ENCODE data around the gene SEMA3G. TPM values are rescaled to one million over a fixed set of nuclear protein-coding genes. Genes with fewer than 3 reads are reported as not detected.

SEMA3G gene
- total RNA-seq, 1 experiment from 2014 or later, result 0.77 TPM

- Histone ChIP-seq H3K27me3 (ENCODE audit: low read length) (no peaks in the 10 kb centered on the region), H2AFZ (ENCODE audit: low read length) (no peak overlapping the region), H3K79me2 (ENCODE audit: low read length) (no peaks in the 10 kb centered on the region), H3K9me3 (ENCODE audit: low read length) (no peaks in the 10 kb centered on the region), H4K20me1 (ENCODE audit: low read length) (no peaks in the 10 kb centered on the region), H3K9me2 (replicated peaks; ENCODE audit: low read length) (no peaks in the 10 kb centered on the region), H3K27ac (ENCODE audit: low read length) (no peak overlapping the region), H3K4me3 (ENCODE audit: low read length) (no peak overlapping the region), H3K36me3 (ENCODE audit: low read depth, low read length) (no peaks in the 10 kb centered on the region), H3K4me2 (ENCODE audit: low read length) (no peak overlapping the region), H3K9ac (ENCODE audit: low read length) (no peak overlapping the region), H3F3A (ENCODE audit: low read length, unreplicated experiment) (no peaks in the 10 kb centered on the region), H3K4me1 (ENCODE audit: insufficient read depth, low read length) (no peaks in the 10 kb centered on the region)
- BruUV-seq (replicated peaks), result no TSS peak
- ChIA-PET POLR2A (ENCODE audit: unreplicated experiment) (no interaction called here), CTCF (no interaction called here)
- DNase-seq (no peak), ATAC-seq (no peak)
- no peak for TF ChIP-seq EZH2phosphoT487 (IDR thresholded peaks at IDR 0.05; ENCODE audit: borderline replicate concordance, low read length)
- TF ChIP-seq EZH2 (IDR thresholded peaks at IDR 0.05; ENCODE audit: low read length, unreplicated experiment), result no peak
- no peak for TF ChIP-seq CTCF (conservative IDR thresholded peaks at IDR 0.05; ENCODE audit: low read depth, low read length)
- intact Hi-C loops (cut with micrococcal nuclease), result no loop called here
Measured at GRCh38 chr3:52422669-52423068, 22.2 kb downstream of the SEMA3G start.

GRCh38 chr3:52420388-52420787 lies 24.5 kb downstream of the SEMA3G start:
- no peak overlapping the region for H3K9ac ChIP-seq (ENCODE audit: low read length)
- no peak overlapping the region for H3K4me3 ChIP-seq (ENCODE audit: low read length)
- intact Hi-C loops (cut with micrococcal nuclease), result no loop called here
- H3K79me2 ChIP-seq (ENCODE audit: low read length), result no peaks in the 10 kb centered on the region
- no peaks in the 10 kb centered on the region for H3K9me2 ChIP-seq (replicated peaks; ENCODE audit: low read length)
- H2AFZ ChIP-seq (ENCODE audit: low read length), result no peak overlapping the region
- no peaks in the 10 kb centered on the region for H4K20me1 ChIP-seq (ENCODE audit: low read length)
- no peak for TF ChIP-seq EZH2 (IDR thresholded peaks at IDR 0.05; ENCODE audit: low read length, unreplicated experiment)
- no peak for TF ChIP-seq EZH2phosphoT487 (IDR thresholded peaks at IDR 0.05; ENCODE audit: borderline replicate concordance, low read length)
- TF ChIP-seq CTCF (conservative IDR thresholded peaks at IDR 0.05; ENCODE audit: low read depth, low read length), result no peak
- ChIA-PET CTCF (no interaction called here), POLR2A (ENCODE audit: unreplicated experiment) (no interaction called here)
- no peaks in the 10 kb centered on the region for H3K9me3 ChIP-seq (ENCODE audit: low read length)
- no peaks in the 10 kb centered on the region for H3K27me3 ChIP-seq (ENCODE audit: low read length)
- no TSS peak for BruUV-seq (replicated peaks)
- no peak overlapping the region for H3K27ac ChIP-seq (ENCODE audit: low read length)
- DNase-seq (no peak), ATAC-seq (no peak)
- peaks cover 7% of the 10 kb centered on the region; the same call in 1 of the 2 replicates for H3K36me3 ChIP-seq (ENCODE audit: low read depth, low read length)
- H3F3A ChIP-seq (ENCODE audit: low read length, unreplicated experiment), result no peaks in the 10 kb centered on the region
- no peak overlapping the region for H3K4me2 ChIP-seq (ENCODE audit: low read length)
- no peaks in the 10 kb centered on the region for H3K4me1 ChIP-seq (ENCODE audit: insufficient read depth, low read length)

GRCh38 chr3:52415800-52416199 lies 29.1 kb downstream of the SEMA3G start:
- Histone ChIP-seq H3K9me2 (replicated peaks; ENCODE audit: low read length) (no peaks in the 10 kb centered on the region), H3K9ac (ENCODE audit: low read length) (no peak overlapping the region), H3K36me3 (ENCODE audit: low read depth, low read length) (peaks cover 7% of the 10 kb centered on the region; the same call in 1 of the 2 replicates), H3K27me3 (ENCODE audit: low read length) (no peaks in the 10 kb centered on the region), H2AFZ (ENCODE audit: low read length) (no peak overlapping the region), H3K4me1 (ENCODE audit: insufficient read depth, low read length) (peaks cover 18% of the 10 kb centered on the region), H3K9me3 (ENCODE audit: low read length) (no peaks in the 10 kb centered on the region), H3F3A (ENCODE audit: low read length, unreplicated experiment) (no peaks in the 10 kb centered on the region), H3K4me2 (ENCODE audit: low read length) (no peak overlapping the region), H3K4me3 (ENCODE audit: low read length) (no peak overlapping the region), H4K20me1 (ENCODE audit: low read length) (no peaks in the 10 kb centered on the region), H3K79me2 (ENCODE audit: low read length) (peaks cover 13% of the 10 kb centered on the region), H3K27ac (ENCODE audit: low read length) (no peak overlapping the region)
- DNase-seq (no peak), ATAC-seq (no peak)
- no peak for TF ChIP-seq EZH2phosphoT487 (IDR thresholded peaks at IDR 0.05; ENCODE audit: borderline replicate concordance, low read length)
- TF ChIP-seq CTCF (conservative IDR thresholded peaks at IDR 0.05; ENCODE audit: low read depth, low read length), result no peak
- no peak for TF ChIP-seq EZH2 (IDR thresholded peaks at IDR 0.05; ENCODE audit: low read length, unreplicated experiment)
- CTCF ChIA-PET, result no interaction called here
- BruUV-seq (replicated peaks), result no TSS peak
- intact Hi-C loops (cut with micrococcal nuclease), result no loop called here
- POLR2A ChIA-PET (ENCODE audit: unreplicated experiment), result no interaction called here
